ENCODE results near the gene ADCY3.

ADCY3 gene

DNA sequence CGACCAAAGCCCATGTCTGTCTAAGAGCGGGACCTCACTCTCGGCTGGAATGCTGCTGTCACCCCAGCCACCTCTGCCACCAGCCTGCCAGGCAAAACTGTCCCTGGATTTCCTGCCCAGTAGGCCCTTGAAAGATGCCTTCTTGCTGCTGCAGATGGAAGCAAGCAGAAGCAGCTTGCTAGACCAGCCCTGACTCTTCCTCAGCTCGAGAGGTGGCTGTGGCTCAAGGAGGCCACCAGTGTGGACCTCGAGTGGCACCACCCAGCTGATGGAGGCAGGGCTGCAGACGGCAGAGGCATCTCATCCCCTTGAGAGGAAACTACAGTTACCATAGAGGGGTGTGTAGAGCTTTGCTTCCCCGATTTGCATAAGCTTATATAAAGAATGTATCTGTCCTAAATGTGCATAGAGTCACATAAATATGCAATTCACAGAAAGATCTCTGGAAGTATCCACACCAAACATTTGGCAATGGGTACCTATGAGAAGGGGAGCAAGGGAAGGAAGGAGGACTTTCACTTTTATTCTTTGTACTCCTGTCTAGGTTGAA, 20.6 kb downstream of the ADCY3 start:
- DNase-seq: no peak

DNA sequence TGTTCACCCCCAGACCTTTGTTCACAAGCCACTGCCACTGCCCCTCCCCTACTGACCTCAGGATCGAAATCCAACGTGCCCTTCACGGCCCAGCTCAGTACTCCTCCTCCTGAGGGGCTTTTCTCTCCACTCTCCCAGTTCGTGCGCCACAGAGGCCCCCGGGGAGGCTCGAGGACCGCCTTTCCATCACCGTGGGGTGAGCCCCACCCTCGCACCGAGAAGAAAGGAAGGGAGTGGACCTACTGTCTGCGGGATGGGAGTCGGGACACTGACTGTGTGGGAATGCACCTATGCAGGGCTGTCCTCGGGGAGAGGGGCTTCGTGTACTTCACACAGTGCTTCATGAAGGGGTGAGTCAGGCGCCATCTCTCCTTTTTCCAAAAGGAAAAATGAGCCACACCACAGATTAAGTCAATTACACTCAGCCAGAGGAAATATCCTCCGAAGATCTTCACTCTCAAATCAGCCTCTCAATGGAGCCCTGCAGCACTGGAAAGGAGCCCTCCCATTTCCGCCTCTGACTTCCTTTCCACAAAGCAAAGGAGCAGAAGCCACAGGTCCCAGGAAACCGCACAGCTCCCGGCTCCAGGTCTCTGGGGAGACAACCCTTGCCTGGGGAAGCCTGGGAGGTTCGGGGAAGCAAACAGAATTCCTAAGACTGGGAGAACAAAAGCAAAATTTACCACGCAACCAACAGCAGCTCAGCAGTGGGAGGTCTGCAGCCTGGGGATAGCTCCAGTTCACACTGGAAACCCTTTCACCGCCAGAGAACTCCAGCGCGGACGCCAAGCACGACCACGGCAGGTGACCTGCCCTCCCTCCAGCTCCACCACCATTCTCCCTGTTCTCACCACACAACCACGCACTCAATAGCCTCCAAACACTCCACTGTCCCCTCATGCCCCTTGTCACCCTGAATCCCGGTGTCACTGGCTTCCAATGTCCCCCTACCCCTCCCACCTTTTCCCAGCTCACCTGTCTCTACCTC, 21.6 kb downstream of the ADCY3 start:
- DNase-seq: no peak

DNA sequence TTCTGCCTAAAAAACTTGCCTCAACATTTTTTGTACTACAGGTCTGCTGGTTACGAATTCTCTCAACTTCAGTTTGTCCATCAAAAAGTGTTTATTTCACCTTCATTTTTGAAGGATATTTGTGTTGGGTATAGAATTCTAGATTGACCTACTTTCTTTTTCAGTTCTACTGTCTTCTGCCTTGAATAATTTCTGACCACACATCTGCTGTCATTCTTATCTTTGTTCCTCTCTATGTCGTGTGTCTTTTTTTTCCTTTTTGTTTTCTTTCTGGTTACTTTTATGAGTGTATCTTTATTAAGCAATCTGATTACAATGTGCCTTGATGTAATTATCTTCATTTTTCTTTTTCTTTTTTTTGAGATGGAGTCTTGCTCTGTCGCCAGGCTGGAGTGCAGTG, 25.3 kb downstream of the ADCY3 start:
- no peak for DNase-seq

DNA sequence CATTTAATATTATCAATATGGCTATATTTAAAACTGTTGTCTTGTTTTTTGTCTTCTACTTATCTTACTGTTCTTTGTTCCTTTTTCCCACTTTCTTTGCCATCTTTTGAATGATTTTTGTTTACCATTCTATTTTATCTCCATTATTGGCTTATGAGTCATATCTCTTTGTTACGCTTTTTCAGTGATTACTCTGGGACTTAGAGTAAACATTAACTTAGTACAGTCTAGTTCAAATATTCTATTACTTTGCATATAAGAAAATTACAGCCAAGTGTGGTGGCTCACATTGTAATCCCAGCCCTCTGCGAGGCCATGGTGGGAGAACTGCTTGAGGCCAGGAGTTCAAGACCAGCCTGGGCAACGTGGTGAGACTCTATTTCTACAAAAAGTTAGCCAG, 26.1 kb downstream of the ADCY3 start:
- no peak for DNase-seq

DNA sequence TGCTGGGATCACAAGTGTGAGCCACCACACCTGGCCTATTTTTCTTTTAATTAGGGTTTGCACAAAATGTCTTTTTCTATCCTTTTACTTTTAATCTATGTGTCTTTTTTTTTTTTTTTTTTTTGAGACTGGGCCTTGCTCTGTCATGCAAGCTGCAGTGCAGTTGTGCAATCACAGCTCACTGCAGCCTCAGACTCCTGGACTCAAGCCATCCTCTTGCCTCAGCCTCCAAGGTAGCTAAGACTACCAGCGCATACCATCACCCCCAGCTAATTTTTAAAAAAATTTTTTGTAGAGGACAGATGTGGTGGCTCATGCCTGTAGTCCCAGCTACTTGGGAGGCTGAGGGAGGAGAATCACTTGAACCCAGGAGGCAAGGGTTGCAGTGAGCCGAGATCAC, 27.1 kb downstream of the ADCY3 start:
- DNase-seq: no peak

DNA sequence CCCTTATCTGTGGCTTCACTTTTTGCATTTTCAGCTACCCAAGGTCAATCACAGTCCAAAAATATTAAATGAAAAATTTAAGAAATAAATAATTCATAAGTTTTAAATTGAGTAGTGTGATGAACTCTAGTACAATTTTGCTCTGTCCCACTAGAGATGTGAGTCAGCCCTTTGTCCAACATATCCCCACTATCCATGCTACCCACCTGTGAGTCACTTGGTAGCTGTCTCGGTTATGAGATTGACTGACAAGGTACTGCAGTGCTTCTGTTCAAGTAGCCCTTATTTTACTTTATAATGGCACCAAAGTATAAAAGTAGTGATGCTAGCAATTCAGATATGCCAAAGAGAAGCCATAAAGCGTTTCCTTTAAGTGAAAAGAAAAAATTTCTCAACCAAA, 28.8 kb downstream of the ADCY3 start:
- no peak for DNase-seq

DNA sequence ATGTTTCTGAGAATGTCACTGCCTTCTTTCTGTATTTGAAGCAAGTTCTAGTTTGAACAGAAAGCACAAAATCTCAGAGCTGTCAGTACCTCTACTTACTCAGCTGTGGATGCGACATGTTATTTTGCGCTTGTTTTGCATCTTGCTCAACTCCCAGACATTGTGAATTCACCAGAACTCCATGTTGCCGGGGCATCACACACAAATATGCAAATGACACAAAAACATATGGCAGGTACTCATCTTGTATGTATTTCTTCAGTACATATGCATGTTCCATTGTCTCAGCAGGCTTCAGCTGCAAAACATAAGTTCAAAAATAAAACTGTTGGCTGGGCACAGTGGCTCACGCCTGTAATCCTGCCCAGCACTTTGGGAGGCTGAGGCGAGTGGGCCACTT, 30.8 kb downstream of the ADCY3 start:
- DNase-seq: no peak

DNA sequence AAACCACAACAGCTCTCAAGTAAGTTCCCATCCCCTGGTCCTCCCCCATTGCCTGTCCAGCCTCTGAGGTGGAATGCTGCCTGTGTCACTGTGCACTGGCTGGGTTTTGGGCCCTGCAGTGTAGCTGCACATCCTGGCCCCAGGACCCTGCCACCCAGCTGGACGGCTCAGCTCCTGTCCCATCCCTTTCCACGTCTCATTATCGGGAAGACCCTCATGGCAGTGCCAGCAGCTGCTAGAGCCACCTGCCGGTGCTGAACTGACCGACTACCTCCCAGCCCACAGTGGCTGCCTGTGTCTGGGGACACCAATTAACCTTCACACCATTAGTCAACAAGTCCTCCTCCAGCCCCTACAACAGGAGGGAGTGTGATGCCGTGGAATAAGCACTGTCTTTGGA, 31.9 kb downstream of the ADCY3 start:
- no peak for DNase-seq

DNA sequence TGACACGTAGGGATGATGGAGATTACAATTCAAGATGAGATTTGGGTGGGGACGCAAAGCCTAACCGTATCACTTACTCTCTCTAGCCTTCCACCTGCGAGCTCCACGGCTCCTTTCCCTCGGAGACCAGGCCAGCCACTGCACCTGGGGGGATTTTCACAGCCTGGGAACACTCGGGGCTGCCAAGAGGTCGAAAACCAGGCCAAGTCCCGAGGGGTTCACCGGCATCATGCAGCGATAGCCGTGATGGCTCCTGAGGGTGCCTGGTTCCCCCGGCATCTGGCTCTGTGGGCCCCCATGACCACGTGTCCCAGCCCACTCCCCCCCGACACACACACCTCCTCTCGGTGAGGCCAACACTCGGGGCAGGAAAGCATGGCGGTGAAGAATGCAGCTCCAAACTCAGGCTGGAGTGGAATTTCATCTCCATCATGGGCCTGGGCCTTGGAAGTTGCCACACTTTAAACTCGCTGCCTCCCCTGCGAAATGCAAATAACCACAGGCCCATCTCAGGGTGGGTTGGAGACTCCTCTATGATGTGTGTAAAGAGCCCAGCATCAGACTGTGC, 32.6 kb downstream of the ADCY3 start:
- DNase-seq: no peak

DNA sequence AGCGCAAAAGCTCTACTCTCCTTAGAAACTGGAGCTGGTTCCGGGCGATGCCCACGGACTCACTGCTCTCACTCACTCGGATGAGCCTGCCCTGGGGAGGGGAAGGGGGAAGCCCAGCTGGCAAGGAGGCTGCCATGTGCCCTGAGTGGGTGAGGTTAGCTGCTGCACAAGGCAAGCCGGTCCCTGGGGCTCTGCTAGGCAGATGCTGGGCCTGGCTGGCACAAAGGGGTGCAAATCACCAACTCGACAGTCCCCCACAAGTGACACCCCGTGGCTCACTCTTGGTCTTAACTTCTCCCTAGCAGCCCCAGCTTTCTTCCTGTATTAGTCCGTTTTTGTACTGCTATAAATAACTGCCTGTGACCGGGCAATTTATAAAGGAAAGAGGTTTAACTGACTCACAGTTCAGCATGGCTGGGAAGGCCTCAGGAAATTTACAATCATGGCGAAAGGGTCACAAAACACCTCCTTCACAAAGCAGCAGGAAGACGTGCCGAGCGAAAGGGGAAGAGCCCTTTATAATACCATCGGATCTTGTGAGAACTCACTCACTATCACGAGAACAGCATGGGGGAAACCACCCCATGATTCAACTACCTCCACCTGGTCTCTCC, 33.2 kb downstream of the ADCY3 start:
- DNase-seq: peak; percentile 4 to 33

DNA sequence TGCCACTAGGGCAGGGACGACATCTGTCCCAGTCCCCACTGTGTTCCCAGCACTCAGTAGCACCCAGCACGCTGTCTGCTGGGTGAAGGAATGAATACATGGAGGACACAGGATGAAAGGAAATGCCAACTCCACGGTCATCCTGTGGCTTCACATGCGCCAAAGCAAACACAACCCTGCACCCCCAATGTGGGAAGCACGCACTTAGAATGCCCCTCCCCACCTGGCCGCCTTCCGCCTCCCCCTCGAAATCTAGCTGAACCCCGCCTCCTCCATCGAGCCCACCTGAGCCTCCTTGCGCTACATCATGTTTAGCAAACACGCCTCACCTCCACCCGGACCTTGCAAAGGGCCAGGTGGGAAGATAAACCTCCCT, 33.9 kb downstream of the ADCY3 start:
- no peak for DNase-seq

DNA sequence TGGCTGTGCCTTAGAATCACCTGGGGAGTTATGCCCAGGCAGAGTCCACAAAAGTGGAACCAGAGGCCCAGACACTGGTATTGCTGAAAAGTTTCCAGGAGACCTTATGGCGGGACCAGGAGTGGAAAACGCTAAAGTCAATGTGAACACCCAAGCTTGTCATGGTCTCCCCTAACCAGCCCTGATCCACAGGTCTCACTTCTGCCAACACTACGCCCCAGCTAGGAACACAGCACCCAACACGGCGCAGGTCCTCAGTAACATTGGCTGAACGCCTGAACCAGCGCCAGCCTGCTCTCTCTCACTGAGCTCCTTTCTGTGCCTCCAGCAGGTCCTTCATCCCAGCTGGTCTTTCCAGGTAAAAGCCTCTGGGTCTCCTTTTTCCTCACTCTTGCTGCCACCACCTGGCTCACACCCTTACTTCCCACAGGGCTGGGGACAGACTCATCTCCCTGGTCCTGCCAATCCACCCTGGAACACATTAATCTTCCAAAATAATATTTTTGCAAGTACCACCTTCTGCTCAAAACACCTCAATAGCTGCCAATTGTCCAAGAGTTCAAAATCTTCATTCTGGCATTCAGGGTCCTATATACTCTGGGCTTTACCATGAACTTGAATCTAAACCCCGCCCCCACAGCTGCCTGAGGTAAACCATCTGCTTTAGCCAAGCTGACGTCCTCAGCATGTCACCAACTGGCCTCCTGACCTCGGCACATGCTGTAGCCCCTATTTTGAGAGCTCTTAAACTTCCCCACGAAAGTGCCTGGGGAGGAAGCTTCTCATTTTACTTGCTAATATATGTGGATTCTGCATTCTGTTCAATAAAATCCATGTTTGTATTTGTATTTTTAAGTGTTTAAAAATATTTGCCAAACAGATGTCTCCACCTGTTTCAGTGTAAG, 34.6 kb downstream of the ADCY3 start:
- no peak for DNase-seq

DNA sequence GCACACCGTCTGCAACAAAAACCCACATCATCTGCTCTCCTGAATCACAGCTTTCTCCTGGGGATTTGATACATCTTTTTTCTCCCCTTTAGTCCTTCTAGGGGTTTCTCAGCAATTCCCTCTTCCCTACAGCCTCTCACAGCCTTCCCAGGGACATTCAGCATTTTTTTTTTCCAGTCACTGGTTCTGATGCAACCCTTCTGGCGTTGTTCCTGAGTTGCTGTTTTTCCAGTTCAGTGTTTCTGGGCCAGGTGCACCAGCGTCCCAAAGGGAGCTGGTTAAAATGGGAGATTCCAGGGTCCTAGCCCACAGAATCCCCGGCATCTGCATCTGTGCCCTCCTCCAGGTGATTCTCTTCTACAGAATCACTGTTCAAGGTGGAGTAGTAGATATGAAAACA, 36.1 kb downstream of the ADCY3 start:
- DNase-seq: no peak

DNA sequence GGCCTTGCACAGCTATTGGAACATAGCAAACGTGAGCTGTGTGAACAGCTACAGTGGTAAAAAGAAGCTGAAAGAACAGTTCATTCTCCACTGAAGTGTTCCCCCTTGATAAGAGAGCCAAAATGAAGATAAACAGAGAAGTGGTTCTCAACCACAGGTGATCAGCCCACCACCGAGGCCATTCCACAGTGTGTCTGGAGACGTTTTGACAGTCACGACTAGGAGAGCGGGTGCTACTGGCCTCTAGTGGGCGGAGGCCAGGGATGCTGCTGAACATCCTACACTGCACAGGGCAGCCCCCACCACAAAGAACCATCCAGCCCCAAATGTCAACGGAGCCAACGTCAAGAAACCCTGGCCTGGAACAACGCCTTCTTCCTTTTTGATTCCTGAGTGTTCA, 38.4 kb downstream of the ADCY3 start:
- DNase-seq: no peak

DNA sequence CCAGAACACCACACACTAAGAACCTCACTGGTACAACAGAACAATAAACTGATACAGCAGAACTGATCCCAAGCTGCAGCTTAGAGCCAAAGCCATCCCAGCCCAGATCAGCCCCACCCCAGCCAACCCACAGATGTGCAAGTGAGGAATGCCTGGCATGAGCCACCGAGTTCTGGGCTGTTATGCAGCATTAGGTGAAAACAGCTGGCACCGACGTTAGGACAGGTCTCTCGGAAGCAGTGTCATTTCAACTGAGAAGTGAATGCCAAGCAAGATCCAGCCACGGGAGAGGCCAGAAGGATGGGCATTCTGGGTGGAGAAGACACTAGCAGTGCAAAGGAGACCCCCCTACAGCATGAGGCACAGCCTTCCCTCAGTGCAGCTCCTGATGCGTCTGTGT, 38.9 kb downstream of the ADCY3 start:
- DNase-seq: no peak

DNA sequence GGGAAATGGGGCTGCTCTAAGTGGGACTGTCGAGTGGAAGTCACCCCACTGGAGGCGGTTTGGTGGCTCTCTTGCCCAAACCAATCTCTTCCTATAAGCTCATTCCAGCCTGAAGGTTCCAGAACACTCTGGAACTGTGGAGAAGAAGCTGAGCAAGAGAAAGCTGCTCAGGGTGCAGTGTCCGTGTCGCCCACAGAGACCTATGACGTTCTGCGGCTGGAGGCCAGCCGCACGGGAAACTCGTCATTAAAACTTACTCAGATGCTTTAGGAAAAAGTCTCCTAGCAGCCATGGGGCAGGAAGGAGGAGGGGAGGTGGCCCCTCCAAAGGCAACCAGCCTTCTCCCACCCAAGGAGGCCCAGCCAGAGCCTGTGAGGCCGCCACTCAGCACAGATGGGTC, 41.7 kb downstream of the ADCY3 start:
- DNase-seq: no peak

DNA sequence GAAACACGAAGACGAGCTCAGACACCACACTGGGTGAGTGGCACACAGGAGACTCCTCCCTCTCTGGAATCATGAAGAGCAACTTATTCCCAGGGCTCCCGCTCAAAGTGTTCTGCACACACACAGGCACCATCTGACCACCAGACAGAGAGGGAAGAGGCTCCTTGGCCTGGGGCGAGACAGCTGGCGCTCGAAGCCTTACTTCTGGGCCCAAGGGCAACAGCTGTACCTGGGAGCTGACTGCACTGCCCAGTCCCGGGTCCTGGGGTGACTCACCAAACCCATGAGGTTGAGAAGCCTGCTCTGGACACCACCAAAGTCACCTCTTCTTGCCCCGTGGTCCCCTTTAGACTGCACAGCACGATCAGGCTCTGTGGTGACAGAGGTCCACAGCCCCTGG, 42.4 kb downstream of the ADCY3 start:
- no peak for DNase-seq

DNA sequence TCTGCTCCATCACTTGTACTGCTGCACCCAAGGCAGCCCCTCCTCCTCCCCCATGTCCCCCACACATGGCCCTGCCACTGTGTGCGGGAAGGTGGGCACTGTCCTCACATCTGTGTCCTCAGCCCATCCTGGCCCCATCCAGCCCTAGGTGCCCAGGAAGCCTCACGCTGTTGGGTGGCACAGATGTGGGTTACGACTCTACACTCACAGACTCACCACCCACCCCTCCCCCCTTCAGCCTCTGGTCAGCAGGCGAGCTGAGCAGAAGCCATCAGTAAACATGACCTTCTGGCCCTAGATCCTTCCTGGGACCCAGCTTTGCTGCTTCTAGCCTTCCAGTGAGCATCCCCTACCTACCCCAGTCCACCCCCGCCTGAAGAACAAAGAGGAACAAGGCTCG, 43.0 kb downstream of the ADCY3 start:
- DNase-seq: no peak

DNA sequence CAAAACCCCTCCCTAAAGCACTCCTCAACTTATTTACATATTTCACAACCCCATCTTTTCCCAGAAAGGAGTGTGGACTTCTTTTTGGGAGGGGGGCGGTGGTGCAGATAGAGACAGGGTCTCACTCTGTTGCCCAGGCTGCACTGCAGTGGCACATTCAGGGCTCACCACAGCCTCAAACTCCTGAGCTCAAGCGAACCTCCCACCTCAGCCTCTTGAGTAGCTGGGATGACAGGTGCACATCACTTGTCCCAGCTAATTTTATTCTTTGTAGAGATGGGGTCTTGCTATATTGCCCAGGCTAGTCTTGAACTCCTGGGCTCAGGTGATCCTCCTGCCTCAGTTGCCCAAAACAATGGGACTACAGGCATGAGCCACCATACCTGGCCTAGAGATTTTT, 44.1 kb downstream of the ADCY3 start:
- no peak for DNase-seq

DNA sequence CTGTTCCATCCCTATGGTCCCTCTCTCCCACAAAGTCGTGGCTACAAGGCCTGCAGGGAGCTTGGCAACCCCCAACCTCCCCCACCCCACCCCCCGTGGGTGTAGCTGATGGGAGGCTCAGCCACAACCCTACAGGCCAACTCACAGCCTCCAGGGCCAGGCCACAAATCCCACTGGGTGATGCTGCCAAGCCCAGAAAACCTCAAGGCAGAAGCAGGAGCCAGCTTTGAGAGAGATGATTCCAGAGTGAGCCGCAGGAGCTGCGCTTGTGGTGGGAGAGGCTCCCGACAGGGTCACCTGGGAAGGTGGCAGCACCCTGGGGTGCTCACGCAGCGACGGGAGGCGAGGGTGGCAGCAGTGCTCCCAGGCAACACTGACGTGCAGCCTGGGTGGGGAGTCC, 44.8 kb downstream of the ADCY3 start:
- DNase-seq: no peak

DNA sequence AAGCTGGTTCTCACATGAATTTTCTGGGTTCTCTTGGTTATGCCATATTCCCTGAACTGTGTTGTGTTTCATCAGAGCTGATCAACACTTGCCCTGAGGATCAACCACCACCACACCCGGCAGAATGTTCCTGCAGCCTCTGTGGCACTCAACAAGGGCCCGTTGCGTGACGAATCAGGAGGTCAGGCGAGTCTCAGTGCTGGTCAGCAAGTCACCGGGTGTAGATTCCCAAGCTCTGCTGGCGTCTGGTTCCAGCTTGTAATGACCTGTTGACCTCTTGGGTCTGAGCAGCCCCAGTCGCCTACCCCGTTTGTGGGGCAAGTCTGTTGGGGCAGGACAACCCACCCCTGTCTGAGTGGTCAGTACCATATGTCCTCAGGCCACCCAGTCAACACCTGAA, 46.0 kb downstream of the ADCY3 start:
- peak in 1 of 2 donors; percentile 25 for DNase-seq

DNA sequence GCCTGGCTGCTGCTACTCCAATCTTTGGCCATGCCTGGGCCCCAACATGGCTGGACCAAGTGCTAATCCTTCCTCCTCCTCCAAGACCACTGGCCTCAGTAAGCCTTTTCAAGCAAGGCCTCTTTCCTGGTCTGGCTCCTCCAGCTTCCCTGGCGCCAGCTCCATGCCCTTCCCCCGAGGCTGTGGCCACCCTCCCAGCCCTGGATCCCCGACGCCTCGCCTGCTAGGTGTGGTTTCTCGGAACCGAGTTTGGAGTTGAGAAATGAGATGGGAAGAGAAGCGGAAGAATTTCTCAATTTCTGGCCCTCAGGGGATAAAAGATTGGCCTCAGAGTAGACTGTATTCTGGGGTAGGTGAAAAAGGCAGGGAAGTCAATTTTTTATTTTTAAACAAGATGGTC, 46.4 kb downstream of the ADCY3 start:
- DNase-seq: no peak
